Fibroblast of the aortic adventitia (primary cell): ENCODE data around the gene VPS18. TPM values are rescaled to one million over a fixed set of nuclear protein-coding genes. Genes with fewer than 3 reads are reported as not detected.

Source experiments
- DNase-seq: peaks from one replicate; pipeline ENCODE4 v3.0.0-alpha.2; 2010; ENCODE audit warnings: low read depth
- H3K4me3 ChIP-seq: 2 replicates; pipeline ENCODE4 v1.5.1; 2011; ENCODE audit warnings: low read depth, mild to moderate bottlenecking, control low read depth, low read length, moderate library complexity
- CTCF ChIP-seq: IDR thresholded peaks from 2 replicates; pipeline ENCODE4 v1.5.1; 2011; ENCODE audit warnings: mild to moderate bottlenecking, low read length, control low read depth, inconsistent platforms; ENCODE audit not compliant: insufficient read depth
- total RNA-seq: library from RNA; depleted of rRNA; stranded (reverse); fragments of >200 nt; gene quantifications from 2 replicates; pipeline ENCODE4 v1.2.3, GENCODE V29; 2012; ENCODE audit warnings: low replicate concordance

The VPS18 gene
- total RNA-seq, 1 donor: 32.2 TPM

- H3K4me3 ChIP-seq: no peak overlapping the region
- DNase-seq: no peak
- no peak for TF ChIP-seq CTCF
Observed at GRCh38 chr15:40899536-40900207, 5.4 kb downstream of the VPS18 start.

GRCh38 chr15:40900256-40901052 is 6.2 kb downstream of the VPS18 start:
- TF ChIP-seq CTCF: no peak
- no peak overlapping the region for H3K4me3 ChIP-seq
- no peak for DNase-seq

GRCh38 chr15:40901053-40901443 is 6.8 kb downstream of the VPS18 start:
- no peak for TF ChIP-seq CTCF
- no peak overlapping the region for H3K4me3 ChIP-seq
- no peak for DNase-seq

- no peak for DNase-seq
- no peak for TF ChIP-seq CTCF
- no peak overlapping the region for H3K4me3 ChIP-seq
Observed at GRCh38 chr15:40902605-40903561, 8.6 kb downstream of the VPS18 start.

- no peak for TF ChIP-seq CTCF
- H3K4me3 ChIP-seq: no peak overlapping the region
- no peak for DNase-seq
Observed at GRCh38 chr15:40904552-40905201, 10.4 kb downstream of the VPS18 start.
